H1 (cell line): Measurements from ENCODE around the gene CYP2F1. TPM values are rescaled to one million over a fixed set of nuclear protein-coding genes. Genes with fewer than 3 reads are reported as not detected.

Experiments
- CHD2 ChIP-seq: IDR thresholded peaks from 2 replicates; pipeline ENCODE4 v1.6.1; 2012; ENCODE audit warnings: low read length, improper control_type of control experiment
- JUND ChIP-seq: IDR thresholded peaks from 2 replicates; pipeline ENCODE4 v1.6.1; 2011; ENCODE audit warnings: mild to moderate bottlenecking, improper control_type of control experiment, low read length
- SP2 ChIP-seq: IDR thresholded peaks from 2 replicates; pipeline ENCODE4 v1.6.1; 2012; ENCODE audit warnings: mild to moderate bottlenecking, low read length, inconsistent platforms
- polyA plus RNA-seq, 7 experiments: library from polyadenylated mRNA; depleted of rRNA in 3 of 7; stranded (reverse) in 5 of 7; unstranded in 2 of 7; fragments of >200 nt in 5 of 7; fragments of 200-250 nt in 2 of 7; gene quantifications; 1 replicate in 5 of 7; 2 replicates in 1 of 7; 4 replicates in 1 of 7; pipeline versions ENCODE4 v1.2.1 to v1.2.3, GENCODE V29; 2011 to 2013; ENCODE audit warnings: missing spikeins in 2 of 7, mixed read lengths in 2 of 7
- total RNA-seq: library from RNA; stranded (reverse); fragmentation: NEBNext Ultra II Directional; extraction: Animal tissue kit (Norgen Biotek cat#: 25700); gene quantifications from 2 replicates; pipeline ENCODE4 v1.2.1, GENCODE V29; 2021

Gene CYP2F1
- total and polyA plus RNA-seq, 2 of the 8 experiments (the other 6 are each of a cell fraction or from before 2014, with no cell fraction given) = 0.17 TPM; not detected in 1

DNA sequence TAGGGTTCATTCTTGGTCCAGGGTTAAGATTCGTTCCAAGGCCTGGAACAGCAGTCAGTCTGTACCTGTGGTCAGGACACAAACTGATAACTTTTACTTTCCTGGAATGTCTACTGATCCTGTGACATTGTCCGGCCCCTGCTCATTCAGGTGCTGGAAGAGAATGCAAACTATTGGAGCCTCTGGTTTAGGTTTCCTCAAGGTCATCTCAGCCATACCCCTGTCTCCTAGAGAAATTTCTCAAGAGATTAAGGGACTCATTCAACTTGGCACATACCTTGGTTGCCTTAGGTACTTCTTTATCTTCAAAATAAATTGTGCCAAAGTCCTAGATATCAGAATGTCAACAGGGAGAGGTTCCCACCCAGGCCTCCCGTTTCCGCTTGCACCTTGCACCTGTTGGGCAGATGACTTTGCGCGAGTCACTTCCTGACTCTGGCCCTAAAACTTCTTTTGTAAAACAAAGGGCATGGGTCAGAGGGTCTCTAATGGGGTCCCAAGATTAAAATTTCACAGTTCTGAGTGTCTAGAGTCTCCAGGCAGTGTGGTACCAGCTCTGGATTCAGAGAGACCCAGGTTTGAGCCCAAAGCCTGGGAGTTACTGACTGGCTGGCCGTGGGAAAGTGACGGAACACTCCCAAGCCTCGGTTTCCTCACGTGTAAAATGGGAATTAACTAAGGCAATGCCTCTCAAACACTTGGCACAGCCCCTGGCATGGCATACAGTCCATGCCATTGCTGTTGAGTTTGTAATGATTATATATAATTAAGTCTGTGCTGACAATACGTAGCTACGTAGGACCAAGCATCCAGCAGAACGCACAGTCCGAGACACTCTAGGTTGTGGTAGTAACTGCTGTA lies 52.9 kb downstream of the CYP2F1 start (continued):
- TF ChIP-seq JUND (no peak), SP2 (no peak), CHD2 (no peak)
